HG03135 (cell line): Measurements from ENCODE around the gene ASCL4.
"Not testable (repeated sequence)": the region's sequence is repeated elsewhere in the genome, so short reads cannot be mapped to it uniquely, and the experiment has no call there.

ENCODE experiments used
- ATAC-seq: cut with Tn5 transposase; IDR thresholded peaks from one replicate; pipeline ENCODE4 v1.9.1; 2021; ENCODE audit warnings: mild to moderate bottlenecking, moderate library complexity; ENCODE audit not compliant: unreplicated experiment

Gene ASCL4, protein sequence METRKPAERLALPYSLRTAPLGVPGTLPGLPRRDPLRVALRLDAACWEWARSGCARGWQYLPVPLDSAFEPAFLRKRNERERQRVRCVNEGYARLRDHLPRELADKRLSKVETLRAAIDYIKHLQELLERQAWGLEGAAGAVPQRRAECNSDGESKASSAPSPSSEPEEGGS

DNA sequence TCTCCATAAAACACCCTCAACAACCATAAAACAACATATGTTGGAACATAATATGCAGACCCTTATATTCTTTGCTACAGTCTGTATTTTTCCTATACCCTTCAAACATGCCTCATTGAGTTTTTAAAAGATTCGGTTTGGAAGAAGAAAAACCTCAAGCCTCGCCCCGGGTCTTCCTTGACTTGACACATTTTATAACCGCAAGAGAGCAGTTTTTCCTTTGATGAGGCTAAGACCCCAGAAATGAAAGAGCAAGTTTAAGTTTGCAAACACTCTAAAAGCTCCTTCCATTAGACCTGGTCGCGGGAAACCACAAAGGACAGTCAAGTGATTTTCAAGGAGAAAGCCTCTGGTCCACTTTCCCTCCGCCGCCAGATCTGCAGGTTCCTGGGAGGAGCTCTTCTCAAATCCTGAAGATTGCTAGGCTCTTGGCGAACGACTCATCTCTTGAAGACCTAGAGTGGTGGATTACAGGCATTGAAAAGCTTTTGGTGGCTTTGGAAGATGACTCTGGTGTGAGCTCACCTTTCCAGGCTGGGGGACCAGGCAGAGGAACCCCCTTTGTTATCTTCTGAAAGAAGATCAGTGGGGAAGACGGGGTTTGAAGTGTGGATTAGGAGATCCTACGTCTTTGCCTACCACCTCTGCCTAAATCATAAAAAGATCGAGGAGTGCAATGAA lies at the start of gene ASCL4:
Gene ASCL4 (plus strand): TSS at position 356 of the 681 bp plus-strand sequence. CDS start 515 bp downstream, outside the sequence.
- no peak for ATAC-seq

DNA sequence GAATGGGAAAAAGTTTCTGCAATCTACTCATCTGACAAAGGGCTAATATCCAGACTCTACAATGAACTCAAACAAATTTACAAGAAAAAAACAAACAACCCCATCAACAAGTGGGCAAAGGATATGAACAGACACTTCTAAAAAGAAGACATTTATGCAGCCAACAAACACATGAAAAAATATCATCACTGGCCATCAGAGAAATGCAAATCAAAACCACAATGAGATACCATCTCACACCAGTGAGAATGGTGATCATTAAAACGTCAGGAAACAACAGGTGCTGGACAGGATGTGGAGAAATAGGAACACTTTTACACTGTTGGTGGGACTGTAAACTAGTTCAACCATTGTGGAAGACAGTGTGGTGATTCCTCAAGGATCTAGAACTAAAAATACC lies 47.2 kb upstream of the ASCL4 start:
- ATAC-seq, result not testable (repeated sequence)

DNA sequence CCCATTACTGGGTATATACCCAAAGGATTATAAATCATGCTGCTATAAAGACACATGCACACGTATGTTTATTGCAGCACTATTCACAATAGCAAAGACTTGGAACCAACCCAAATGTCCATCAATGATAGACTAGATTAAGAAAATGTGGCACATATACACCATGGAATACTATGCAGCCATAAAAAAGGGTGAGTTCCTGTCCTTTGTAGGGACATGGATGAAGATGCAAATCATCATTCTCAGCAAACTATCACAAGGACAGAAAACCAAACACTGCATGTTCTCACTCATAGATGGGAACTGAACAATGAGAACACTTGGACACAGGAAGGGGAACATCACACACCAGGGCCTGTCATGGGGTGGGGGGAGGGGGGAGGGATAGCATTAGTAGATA lies 46.8 kb upstream of the ASCL4 start:
- not testable (repeated sequence) for ATAC-seq

DNA sequence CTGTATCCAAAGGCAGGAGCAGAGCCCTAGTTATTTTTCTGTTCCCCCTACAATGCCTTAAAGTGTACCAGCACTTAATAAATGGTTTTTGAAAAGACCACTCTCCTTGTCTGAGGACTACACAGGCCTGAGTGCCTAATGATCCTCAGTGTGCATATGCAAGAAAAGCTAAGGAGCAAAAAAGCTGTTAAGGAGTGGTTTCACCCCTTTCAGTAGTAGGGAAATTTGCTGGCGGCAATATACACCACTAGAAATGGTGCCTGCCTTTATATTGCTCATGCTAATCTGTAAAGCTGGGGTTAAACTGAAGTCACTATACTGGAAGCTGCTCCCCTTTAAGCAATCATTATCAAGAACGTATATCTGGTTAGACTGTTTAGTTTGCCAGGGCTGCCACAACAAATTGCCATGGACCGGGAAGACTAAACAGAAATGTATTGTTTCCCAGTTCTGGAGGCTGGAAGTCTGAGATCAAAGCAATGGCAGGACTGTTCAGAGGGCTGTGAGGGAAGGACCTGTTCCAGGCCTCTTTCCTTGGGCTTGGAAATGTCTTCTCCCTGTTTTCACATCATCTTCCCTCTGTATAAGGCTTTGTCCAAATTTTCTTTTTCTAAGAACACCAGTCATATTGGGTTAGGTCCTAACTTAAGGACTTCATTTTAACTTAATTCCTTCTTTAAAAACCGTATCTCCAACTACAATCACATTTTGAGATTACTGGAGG lies 43.7 kb upstream of the ASCL4 start:
- ATAC-seq, result no peak

DNA sequence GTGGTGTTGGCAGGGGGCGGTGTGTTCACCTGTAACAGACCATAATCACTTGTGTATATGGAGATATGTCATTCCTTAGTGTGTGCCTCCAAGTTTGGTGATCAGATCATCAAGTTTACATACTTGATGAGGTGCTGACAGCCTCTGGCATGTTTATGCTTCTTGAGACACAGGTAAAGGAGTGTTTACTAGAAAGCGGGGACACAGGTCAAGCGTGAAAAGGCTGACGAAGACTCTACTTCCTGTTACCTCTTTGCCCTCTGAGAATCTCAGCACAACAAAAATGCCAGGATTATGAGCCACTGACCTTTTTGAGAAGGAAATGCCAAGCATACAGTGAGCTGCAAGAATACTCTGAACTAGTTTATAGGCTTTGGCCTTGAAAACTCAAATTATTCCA lies 43.1 kb upstream of the ASCL4 start:
- no peak for ATAC-seq

DNA sequence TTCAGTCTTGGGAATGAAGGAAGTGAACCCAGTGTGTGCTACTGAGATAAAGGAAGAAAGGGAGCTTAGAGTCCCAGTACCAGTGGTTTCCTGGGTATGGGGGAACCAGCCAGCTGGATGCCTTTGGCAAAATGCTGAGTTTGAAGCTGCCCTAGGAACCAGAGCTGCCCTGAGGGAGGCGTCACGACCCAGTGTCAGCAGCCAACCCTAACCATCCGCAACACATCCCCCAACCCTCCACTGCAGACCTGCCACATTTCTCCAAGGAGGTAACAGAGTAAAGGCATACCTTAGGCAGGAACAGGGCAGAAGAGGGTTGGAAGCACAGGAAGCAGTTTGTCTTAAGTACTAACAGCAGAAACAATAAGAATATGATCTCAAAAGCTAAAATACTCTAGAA lies 42.1 kb upstream of the ASCL4 start:
- no peak for ATAC-seq

DNA sequence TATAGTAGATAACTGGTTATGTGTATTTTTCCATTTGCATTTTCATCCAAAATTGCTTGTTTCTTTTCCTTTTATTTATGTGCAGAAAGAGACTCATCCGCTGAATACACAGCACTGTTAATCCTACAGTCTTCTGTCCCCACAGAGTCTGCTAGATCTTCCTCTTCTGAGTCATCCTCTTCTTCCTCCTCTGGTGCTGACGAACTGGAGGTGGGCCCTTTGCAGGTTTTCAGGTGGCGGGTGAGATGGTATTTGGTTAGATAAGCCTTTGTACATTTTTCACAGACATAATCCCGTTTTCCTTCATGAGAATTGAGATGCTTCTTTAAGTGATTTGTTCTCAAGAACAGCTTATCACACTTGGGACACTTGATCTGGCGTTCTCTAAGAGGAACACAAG lies 40.4 kb upstream of the ASCL4 start:
- ATAC-seq, result no peak

DNA sequence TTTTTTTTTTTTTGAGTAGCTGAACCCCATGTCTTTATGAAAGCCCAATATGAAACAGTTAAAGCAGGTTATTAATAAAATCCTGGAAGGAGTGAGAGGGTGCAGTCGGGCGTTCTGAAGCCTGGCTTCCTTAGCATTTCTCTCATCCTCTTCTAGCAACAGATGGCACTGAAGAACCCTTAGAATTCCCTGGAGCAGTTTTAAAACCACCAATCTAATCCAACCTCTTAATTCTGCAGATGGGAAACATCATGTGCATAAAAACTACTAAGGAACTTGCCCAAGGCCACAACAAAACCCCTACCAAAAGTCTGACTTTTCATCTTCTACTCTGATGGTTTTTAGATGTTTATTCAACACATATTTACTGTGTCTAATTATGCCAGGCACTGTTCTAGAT lies 38.7 kb upstream of the ASCL4 start:
- ATAC-seq, result no peak

DNA sequence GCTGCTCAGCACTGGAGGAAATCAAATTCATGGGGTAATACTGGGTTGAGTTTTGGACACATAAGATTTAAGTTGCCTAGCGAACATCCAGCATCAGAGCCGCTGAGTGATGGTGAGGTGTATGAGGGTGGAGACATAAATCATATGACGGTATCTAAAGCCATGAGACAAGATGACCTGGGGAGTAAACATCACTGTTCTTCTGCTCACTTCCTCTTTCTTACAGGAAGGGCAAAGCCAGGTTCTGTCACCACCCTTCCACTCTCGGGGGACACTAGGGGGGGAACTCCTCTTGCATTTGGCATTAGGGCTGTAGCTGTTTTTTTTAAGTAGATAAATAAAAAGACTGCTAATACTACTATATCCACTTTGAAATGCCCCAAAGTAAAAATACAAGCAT lies 37.6 kb upstream of the ASCL4 start:
- peak; percentile 98 for ATAC-seq

DNA sequence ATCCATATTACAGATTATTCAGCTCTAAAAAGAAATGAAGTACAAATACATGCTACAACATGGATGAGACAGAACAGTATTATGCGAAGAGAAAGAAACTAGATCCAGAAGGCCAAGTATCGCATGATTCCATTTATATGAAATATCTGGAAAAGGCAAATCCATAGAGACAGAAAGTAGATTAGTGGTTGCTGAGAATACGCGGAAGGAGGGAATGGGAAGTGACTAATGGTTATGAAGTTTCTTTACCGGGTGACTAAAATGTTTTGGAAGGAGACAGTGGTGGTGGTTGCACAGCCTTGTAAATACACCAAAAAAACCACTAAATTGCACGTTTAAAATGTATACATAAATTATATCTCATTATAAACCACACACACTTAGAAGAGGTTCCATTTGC lies 26.0 kb upstream of the ASCL4 start:
- ATAC-seq, result no peak

DNA sequence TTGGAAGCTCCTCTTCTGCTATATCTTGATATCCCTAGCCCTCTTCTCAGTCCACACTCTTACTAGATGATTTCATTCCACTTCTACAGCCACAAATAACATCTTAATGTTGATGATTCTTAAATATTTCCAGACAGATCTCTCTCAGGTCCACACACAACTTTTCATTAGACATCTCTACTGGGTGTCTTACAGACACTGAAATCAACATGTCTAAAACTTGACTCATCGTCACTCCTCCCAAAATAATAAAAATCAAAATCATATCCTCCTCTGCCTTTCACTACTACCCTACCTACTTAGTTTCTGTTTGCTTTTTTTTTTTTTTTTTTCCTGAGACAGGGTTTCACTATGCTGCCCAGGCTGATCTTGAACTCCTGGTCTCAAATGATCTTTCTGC lies 25.4 kb upstream of the ASCL4 start:
- ATAC-seq, result no peak

DNA sequence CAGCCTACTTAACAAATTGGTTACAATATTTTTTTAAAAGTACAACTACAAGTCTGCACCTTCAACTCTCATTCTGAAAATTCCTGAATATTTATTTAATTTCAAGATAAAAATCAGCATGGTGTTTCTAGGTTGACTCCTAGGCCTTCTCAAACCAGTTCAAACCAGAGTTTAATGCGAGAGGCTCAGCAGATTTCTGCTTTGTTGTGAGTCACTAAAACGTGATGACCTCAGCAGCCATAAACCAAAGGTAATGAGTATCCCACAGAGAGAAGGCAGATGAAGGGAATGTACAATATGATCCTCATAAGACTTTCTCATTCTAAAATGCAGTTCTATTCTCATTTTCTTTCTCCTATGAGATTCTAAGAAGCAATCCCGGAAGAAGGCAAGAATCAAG lies 15.1 kb upstream of the ASCL4 start:
- ATAC-seq, result no peak

DNA sequence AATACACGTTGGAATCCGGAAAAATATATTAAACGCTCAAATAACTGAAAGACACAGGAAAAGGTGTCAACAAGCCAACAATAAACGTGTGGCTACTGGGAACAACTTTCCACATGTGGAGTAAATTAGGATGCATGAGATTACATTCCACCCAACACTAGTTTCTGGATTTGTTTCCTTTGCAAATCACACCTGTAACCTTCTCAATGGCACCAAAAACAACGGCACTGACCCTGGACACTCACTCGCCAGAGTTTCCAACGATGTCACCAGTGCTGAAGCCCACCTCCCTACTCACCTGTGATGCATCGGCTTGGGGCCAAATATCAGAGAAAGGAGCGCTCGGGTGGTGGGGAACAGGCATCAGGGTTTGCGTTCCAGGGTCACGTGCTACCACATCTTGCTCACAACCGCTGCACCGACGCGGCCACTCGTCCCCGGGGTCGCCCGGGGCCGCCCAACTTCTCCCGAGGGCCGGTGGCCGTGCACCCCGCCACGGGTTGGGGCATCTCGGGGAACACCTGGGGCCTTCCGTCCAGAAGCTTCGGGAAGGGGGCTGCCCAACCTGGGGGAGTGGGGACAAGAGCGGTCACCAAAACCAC lies 14.2 kb upstream of the ASCL4 start:
- ATAC-seq, result peak; percentile 25

DNA sequence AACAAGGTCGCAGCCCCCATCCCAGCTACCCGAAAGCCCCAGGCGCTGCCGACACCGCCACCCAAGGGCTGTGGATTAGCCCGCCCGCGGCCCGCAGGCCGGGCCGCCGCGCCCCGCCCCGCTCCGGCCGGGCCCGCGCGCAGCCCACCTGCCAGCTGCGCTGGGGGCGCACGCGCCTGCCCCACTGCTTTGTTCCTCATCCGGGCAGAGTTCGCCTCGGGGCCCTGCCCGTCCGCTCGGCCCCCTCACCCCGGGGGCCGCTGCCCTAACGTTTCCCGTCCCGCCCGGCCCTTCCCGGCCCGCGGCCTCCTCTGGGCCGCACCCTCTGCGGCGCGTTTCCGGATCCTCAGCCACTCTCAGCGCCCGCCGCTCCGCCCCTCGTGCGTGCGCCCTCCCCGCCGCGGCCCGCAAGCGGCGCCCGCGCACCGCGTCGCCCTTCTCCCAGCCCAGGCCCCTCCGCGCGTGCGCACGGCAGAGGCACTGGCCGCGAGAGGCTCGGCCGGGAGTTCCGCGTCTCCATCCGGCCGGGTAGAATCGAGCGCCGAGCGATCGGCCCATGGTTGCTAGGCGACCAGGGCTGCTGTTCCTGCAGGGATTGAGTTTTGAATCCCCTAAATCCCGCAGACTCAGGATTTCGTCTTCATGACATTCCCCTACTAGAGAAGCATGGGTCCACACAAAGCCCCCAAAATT lies 13.5 kb upstream of the ASCL4 start, which contains the start of gene PRDM4:
Gene PRDM4 (minus strand): TSS at position 329 of the 693 bp plus-strand sequence. CDS start 622 bp downstream, outside the sequence.
- ATAC-seq, result peak; percentile 92

DNA sequence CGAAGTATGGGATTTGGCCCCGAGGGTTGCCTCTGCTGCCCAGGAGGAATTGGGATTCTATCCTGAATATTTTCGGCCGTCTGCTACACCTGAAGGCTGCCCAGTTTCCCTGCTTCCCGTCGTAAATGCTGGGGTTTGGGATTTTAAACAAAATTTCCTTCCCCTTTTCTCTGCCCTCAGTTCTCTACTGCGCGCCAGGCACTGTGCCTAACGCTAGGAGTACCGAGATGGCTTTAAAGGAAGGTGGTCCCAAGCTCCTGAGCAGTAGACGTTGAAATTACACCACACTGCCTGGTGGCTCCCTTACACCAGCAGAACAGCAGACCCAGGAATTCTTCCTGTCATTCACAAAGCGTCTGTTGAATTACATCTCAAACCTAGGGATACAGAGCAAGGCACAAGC lies 13.0 kb upstream of the ASCL4 start:
- no peak for ATAC-seq

DNA sequence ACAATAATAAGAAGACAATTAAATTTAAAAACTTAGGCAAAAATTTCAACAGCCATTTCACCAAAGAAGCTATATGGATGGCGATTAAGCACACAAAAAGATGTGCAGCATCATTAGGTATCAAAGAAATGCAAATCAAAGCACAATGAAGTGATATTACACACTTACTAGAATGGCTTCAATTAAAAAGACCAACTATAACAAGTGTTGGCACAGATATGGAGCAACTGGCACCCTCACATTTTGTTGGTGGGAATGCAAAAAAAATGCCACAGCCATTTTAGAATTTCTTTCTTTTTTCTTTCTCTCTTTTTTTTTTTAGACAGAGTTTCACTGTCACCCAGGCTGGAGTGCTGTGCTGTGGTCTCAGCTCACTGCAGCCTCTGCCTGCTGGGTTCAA lies 11.6 kb upstream of the ASCL4 start:
- ATAC-seq, result no peak

DNA sequence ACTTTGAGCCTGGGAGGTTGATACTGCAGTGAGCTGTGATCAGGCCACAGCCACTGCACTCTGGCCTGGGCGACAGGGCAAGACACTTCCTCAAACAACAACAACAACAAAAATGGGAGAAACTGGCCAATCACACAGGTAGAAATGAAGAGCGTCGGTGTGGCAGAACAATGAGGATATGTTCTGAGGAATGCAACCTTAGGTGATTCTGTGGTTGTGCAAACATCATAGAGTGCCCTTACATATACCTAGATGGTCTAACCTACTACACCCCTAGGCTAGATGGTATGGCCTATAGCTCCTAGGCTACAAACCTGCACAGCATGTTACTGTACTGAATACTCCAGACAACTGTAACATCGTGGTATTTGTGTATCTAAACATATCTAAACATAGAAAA lies 9.9 kb upstream of the ASCL4 start:
- no peak for ATAC-seq

DNA sequence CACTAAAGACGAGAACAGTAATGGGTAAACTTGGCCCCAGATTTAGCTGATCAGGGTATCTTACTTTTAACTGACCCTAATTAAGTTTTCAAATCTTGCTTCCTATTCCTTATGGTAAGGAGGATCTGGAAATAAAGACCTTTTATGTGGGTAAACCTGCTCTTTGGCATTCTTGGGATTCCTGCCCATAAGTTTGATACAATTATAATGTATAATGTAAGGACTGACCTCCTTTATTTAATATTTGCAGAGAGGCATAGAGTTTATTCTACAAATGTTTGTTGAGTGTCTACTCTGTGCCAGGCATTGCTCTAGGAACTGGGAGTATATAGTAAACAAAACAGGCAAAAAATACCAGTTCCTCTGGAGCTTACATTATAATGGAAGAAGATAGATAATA lies 9.2 kb upstream of the ASCL4 start:
- ATAC-seq, result no peak

DNA sequence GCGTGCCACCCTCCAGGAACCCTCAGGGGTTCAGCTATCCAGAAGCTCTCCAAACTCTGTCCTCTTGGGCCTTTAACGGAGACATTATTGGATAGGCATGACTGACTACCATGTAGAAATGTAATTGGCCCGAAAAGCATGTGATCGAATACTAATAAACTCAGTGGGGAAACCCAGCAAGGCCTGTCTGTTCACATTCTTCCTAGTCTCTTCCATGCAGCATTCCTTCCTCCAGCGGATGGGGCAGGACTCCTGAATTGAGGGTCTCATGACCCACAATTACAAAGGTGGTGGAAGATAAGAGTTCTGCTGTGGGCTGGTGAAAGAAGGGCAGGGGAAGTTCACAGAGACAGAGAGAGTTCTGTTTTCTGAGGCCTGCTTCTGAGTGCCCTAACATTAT lies 7.0 kb upstream of the ASCL4 start:
- ATAC-seq, result no peak

DNA sequence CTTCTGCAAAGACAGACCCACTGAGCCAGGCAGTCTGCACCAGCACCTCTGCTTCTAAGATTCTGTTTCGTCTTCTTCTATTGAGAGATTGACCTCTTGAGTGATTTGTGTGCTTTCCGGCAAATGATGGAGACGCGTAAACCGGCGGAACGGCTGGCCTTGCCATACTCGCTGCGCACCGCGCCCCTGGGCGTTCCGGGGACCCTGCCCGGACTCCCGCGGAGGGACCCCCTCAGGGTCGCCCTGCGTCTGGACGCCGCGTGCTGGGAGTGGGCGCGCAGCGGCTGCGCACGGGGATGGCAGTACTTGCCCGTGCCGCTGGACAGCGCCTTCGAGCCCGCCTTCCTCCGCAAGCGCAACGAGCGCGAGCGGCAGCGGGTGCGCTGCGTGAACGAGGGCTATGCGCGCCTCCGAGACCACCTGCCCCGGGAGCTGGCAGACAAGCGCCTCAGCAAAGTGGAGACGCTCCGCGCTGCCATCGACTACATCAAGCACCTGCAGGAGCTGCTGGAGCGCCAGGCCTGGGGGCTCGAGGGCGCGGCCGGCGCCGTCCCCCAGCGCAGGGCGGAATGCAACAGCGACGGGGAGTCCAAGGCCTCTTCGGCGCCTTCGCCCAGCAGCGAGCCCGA lies 703 bp downstream of the ASCL4 start:
- no peak for ATAC-seq

DNA sequence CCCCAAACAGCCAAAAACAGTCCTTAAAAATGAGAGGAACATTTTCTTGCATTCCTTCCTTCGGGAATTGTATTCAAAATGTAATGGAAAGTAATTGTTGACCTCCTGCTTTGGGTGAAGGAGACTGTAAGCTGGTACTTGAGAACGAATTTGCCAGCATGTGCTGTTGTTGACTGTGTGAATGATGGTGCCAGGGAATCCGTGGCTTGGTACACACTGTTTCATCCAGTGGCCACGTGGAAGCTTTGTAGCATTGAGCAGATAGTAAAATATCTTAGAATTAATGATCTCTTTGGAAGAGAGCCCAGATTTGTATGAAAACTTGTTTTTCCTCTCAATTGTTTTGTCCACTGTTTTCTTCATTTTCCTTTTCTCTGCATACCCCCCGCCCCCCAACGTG lies 1.7 kb downstream of the ASCL4 start:
- no peak for ATAC-seq
